ENCODE data around the gene HNRNPR.

The HNRNPR gene

GRCh38 chr1:23290836-23291565 is 53.1 kb downstream of the HNRNPR start:
- no peak overlapping the region for H3K4me3 ChIP-seq (ENCODE audit: low read depth, low read length)
- TF ChIP-seq CTCF (IDR thresholded peaks at IDR 0.05; ENCODE audit: low read depth, low read length, missing control alignments): no peak
- no peak for DNase-seq (ENCODE audit: low read depth)

- no peak for TF ChIP-seq CTCF (IDR thresholded peaks at IDR 0.05; ENCODE audit: low read depth, low read length, missing control alignments)
- H3K4me3 ChIP-seq (ENCODE audit: low read depth, low read length): no peak overlapping the region
- DNase-seq (ENCODE audit: low read depth): no peak
Observed at GRCh38 chr1:23288671-23289070, 55.4 kb downstream of the HNRNPR start.

- DNase-seq (ENCODE audit: low read depth): no peak
Observed at GRCh38 chr1:23288201-23288600, 55.9 kb downstream of the HNRNPR start.

DNA sequence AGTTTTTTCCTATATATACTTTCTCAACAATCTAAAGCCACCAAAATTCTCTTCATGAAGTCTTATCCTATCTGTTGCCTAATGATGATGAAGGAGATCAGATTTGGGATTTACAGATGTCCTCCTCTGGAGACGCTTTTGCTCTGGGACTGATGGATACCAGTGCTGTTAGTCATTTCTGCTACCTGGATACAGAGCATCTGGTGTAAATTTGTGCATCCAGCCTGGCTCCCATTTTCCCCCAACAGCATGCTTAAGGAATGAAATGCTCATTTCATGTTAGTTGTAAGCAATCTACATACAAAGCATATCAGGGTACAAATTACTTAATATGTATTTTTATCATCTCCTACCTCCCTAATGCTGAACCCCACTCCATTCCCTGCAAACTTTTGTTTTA is 57.7 kb downstream of the HNRNPR start:
- H3K4me3 ChIP-seq (ENCODE audit: low read depth, low read length): no peak overlapping the region
- no peak for TF ChIP-seq CTCF (IDR thresholded peaks at IDR 0.05; ENCODE audit: low read depth, low read length, missing control alignments)

More at GRCh38 chr1:23288201-23288600, 55.9 kb downstream of the HNRNPR start:
- no peak for TF ChIP-seq CTCF (IDR thresholded peaks at IDR 0.05; ENCODE audit: low read depth, low read length, missing control alignments)
- H3K4me3 ChIP-seq (ENCODE audit: low read depth, low read length): no peak overlapping the region

GRCh38 chr1:23283667-23284602 is 60.1 kb downstream of the HNRNPR start:
- no peak for TF ChIP-seq CTCF (IDR thresholded peaks at IDR 0.05; ENCODE audit: low read depth, low read length, missing control alignments)
- H3K4me3 ChIP-seq (ENCODE audit: low read depth, low read length): no peak overlapping the region
- no peak for DNase-seq (ENCODE audit: low read depth)

More for the DNA sequence above, 57.7 kb downstream of the HNRNPR start:
- DNase-seq (ENCODE audit: low read depth): no peak

DNA sequence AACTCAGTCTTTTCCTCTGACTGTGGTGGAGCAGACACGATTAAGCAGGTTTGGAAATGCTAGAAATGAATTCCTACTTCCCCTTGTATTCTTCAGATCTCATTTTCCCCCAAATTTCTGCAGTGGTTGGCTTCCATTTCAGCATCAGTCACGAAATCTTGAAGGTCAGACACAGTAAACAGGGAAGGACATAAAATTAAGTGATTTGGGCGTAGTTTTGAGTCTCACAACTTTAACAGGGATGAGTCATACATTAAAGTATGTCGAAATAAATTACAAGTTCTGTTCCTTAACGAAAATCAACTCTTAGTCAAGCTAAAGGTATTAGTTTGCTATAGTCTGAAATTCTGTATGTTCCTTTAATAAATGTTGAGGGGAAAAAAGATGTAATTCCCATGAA is 61.1 kb downstream of the HNRNPR start:
- TF ChIP-seq CTCF (IDR thresholded peaks at IDR 0.05; ENCODE audit: low read depth, low read length, missing control alignments): no peak
- H3K4me3 ChIP-seq (ENCODE audit: low read depth, low read length): no peak overlapping the region
- no peak for DNase-seq (ENCODE audit: low read depth)

Measured in GM12864 (cell line).